ENCODE measurements around the gene CDC42EP1.
"Not testable (repeated sequence)": the region's sequence is repeated elsewhere in the genome, so short reads cannot be mapped to it uniquely, and the experiment has no call there.

Gene CDC42EP1

DNA sequence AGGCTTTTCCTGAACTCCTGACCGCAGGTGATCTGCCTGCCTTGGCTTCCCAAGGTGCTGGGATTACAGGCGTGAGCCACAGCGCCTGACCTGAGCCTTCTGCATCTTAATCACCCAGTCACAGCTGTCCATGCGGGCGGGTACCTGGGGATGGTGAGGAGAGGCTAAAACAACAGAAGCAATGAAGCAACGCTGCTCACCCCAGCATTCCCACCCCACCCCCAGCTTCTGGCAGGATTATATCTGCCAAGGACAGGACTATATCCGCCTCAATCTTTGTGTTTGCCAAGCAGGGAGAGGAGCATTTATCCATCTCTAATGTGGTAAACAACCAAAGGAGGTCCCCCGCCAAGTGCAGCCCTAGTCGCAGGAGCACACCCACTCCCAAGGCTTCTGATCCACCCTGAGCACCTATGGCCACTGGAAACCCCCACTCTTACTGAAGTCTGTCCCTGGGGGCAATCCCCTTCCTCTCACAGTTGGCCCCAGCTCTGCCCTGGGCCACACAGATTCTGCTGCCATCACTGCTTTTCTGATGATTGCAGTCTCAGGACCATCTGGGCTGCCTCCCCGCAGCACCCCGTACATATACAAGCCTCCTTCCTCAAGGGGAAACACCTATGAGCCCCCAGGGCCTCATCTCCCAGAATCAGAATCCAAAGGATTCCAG, 28.4 kb downstream of the CDC42EP1 start:
- DNase-seq (ENCODE audit: low read depth), result no peak

DNA sequence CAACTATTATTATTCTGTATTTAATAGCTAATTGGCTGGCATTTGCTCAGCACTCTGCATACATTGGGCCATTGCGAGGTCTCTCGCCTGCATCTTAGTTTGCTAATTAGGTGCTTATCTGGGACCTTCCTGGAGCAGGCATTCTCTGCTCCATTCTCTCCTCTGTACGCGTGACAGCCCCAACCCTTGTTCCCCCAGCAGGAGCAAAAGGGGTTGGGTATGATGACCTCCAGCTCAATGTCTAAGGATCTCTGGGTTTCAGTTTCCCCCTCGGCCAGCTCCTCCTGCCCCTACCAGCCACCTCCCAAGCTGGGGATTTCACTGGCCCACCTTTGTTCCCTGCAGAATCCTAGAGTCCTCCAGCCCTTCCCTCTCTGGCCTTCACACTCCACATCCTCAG, 29.4 kb downstream of the CDC42EP1 start:
- no peak for DNase-seq (ENCODE audit: low read depth)

DNA sequence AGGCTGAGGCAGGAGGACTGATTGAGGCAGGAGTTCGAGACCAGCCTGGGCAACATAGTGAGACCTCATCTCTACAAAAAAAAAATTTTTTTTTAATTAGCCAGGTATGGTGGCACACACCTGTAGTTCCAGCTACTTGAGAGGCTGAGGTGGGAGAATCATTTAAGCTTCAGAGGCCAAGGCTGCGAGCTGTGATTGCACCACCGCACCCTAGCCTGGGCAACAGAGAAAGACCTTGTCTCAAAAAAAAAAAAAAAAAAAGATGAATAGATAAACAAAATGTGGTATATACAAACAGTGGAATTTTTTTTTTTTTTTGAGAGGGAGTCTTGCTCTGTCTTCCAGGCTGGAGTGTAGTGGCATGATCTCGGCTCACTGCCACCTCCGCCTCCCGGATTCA, 30.8 kb downstream of the CDC42EP1 start:
- not testable (repeated sequence) for DNase-seq (ENCODE audit: low read depth)

DNA sequence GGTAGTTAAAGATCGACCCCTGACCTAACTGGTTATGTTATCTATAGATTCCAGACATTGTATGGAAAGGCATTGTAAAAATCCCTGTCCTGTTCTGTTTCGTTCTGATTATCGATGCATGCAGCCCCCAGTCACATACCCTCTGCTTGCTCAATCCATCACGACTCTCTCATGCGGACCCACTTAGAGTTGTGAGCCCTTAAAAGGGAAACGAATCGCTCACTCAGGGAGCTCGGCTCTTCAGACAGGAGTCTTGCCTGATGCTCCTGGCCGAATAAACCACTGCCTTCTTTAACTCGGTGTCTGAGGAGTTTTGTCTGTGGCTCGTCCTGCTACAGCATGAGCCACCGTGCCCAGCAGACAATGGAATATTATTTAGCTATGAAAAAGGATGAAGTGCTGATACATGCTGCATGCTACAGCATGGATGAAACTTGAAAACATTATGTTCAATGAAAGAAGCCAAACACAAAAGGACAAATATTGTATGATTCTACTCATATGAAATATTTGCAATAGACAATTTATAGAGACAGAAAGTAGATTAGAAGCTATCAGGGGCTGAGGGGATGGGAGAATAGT, 31.6 kb downstream of the CDC42EP1 start:
- no peak for DNase-seq (ENCODE audit: low read depth)

DNA sequence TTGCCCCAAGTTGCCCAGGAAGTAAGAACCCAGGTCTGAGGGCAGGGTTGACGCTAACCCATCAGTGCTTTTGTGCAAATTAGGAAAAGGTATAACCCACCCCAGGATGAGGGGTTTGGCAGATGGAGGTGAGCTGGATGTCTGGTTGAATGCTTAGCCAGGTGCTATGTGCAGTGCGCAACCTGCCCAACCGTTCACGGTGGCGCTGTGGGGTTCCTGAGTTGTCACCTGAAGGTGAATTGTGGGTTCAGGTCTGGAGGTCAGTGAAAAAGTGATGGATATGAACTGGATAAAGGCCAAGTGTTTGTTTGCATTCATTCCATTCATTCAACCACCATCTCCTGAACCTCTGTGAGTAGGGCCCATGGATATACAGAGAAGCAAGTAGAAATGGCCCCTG, 34.0 kb downstream of the CDC42EP1 start:
- DNase-seq (ENCODE audit: low read depth), result no peak

DNA sequence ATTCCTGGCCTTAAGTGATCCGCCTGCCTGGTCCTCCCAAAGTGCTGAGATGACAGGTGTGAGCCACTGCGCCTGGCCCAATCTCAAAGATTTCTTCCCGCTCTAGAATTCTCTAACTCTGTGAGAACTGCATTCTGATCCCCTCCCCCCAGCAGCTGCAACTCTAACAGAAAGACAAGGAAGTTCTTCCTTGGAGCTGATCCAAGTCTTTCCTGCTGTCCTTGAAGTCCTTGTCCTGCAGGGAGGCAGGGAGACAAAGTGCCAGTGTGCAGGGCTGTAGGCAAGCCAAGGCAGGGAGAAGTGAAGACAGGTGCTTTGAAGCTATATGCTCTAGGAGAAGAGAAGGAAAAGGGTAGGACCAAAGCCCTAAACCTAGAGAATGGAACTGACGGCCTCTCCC, 38.9 kb downstream of the CDC42EP1 start:
- DNase-seq (ENCODE audit: low read depth), result no peak

DNA sequence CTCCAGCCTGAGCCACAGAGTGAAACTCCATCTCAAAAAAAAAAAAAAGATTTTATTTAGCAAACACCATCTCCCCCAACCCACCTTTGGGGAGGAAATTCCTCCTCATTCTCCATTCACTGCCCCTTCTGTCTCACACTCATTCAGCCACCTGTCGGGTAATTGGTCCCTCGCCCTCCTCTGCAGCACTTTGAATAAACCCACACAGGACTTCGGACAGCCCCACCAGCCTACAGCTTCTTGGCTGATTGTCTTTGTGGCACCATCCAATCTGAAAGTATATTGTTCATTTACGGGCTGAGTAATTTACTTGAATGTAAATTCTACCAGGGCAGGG, 40.9 kb downstream of the CDC42EP1 start:
- DNase-seq (ENCODE audit: low read depth), result no peak

DNA sequence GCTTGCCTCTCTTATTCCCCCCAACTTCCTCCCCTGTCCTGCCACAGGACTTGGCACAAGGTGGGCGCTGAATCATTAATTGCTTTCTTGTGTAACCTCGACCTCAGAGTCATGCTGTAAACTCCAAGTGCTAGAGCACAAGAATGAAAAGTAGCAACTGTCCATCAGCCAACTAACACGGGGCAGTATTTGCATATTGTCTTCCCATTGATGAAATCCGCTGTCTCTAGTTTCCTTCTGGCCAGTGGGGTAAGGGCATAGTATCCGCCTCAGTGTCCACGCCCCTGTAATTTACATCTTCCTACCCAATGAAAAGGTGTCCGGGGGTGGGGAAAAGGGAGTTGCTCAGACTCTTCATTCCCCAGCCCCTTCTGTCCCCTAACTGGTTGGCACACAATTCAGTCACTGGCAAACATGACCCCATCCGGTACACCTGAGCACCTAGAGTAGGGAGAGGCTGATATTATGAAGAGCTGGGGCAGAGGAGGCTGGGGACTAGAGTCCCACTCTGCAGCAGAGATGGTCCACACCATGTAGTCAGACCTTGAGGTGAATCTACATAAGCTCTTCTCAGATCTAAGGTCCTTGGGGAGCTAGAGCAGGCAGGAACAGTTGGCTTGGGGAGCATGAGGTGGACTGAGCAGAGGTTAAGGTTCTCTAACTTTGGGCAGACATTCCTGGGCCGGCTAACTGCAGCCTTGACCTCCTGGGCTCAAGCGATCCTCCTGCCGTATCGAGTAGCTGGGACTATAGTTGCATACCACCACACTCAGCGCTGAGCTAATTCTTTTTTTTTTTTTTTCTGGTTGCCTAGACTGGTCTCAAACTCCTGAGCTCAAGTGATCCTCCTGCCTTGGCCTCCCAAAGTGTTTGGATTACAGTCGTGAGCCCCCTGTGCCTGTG, 41.5 kb downstream of the CDC42EP1 start:
- no peak for DNase-seq (ENCODE audit: low read depth)

DNA sequence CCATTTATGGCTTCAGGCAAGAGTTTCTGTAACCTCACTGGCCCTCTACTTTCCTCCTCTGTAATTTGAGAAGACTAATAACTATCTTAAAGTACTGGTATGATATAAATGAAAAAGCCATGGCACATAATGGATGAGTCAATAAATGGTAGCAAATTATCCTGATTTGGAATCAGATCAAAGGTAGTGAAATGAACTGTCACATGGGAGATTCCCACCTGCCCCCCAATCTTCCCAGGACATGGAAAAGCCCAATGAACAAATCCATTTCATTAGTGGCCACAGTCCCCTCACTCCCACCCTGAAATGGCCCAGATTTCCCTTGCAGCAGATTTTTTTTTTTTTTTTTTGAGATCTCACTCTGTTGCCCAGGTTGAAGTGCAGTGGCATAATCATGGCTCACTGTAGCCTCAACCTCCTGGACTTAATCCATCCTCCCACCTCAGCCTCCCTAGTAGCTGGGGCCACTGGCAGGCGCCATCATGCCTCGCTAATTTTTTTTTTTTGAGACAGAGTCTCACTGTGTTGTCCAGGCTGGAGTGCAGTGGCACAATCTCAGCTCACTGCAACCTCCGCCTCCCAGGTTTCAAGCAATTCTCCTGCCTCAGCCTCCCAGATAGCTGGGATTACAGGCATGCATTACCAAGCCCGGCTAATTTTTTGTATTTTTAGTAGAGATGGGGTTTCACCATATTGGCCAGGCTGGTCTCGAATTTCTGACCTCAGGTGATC, 42.4 kb downstream of the CDC42EP1 start:
- not testable (repeated sequence) for DNase-seq (ENCODE audit: low read depth)

DNA sequence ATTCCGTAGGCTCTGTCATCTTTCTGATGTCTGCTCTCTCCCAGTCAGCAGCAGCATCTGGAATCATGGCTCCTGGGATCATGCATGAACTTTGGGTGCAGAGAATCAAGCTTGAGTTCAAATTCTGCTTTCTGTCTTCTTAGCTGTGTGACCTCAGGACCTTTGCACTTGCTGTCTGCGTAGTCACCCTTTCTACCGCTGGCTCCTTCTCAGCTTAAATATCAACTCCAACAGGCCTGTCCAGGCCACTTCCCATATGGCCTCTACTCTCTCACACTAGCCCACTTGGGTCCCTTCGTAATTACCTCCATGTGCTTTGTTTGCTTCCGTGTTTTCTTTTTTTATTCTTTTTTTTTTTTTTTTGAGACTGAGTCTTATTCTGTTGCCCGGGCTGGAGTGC, 43.8 kb downstream of the CDC42EP1 start:
- DNase-seq (ENCODE audit: low read depth), result no peak

DNA sequence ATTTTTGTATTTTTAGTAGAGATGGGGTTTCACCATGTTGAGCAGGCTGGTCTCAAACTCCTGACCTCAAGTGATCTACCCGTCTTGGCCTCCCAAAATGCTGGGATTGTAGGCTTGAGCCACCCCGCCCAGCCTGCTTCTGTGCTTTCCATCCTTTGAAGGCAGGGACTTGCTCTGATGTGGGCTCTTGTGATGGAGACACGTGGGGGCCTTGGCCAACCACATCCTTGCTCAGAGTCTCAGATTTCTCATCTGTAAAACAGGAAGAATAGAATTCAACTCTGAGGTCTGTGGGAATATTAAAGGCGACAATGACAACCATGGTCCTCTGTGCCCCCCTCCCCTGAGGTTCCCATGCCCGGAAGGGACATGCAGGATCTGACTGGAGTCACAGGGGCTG, 44.6 kb downstream of the CDC42EP1 start:
- no peak for DNase-seq (ENCODE audit: low read depth)

DNA sequence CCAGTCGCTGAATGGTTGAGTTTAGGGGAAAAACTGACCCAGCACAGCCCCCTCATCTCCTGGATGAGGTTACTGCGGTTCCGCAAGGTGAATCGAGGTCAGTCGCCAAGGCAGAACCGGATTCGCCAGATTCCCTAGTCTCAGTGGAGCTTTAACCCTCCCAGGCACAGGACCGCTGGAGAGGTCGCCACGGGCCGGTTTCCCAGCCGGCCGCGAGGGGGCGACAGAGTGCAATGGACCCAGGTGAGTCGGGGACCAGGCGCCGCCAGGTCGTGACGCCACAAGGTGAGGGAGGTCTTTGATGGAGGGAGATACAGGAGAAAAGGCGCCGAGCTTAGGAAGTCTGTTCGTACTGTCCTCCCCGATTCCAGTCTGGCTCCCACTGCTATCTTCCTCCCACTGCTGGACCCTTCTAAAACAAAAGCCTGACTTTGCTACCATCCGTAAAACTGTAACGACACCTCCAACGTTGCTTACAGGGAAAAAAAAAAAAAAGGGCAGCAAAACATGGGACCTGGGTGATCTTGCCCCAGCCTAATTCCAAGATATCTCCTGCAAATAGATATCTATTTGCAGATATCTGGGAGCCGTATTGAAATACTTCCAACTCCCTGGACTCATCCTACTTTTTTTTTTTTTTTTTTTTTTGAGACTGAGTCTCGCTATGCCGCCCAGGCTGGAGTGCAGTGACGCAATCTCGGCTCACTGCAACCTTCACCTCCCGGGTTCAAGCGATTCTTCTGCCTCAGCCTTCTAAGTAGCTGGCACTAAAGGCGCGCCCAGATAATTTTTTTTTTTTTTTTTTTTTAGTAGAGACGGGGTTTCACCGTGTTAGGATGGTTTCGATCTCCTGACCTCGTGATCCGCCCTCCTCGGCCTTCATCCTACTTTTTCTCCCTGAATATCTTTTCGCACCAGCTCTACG, 47.0 kb downstream of the CDC42EP1 start:
- DNase-seq (ENCODE audit: low read depth), result peak; percentile 85

DNA sequence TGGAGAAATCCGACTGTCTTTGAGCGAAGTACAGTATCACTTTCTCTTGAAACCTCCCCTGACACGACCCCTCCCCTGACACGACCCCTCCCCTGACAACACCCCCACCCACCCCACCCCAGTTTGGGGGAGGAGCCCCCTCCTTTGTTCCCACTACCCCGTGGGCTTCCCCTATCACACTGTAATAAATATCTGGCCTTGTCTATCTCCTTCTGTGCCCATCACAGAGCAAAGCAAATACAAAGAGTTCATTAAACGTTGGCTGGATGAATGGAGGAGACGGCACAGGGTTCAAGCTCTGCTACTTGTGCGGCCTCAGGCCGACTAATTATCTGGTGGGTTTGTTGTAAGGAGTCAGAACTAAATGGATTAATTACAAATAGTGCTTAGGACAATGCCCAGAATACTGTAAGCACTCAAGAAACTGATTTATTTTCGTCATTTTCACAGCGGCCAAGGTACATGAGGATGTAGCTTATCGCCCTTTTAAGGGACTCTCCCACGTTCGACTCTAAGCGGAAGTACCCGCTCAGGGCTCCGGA, 47.7 kb downstream of the CDC42EP1 start:
- no peak for DNase-seq (ENCODE audit: low read depth)

DNA sequence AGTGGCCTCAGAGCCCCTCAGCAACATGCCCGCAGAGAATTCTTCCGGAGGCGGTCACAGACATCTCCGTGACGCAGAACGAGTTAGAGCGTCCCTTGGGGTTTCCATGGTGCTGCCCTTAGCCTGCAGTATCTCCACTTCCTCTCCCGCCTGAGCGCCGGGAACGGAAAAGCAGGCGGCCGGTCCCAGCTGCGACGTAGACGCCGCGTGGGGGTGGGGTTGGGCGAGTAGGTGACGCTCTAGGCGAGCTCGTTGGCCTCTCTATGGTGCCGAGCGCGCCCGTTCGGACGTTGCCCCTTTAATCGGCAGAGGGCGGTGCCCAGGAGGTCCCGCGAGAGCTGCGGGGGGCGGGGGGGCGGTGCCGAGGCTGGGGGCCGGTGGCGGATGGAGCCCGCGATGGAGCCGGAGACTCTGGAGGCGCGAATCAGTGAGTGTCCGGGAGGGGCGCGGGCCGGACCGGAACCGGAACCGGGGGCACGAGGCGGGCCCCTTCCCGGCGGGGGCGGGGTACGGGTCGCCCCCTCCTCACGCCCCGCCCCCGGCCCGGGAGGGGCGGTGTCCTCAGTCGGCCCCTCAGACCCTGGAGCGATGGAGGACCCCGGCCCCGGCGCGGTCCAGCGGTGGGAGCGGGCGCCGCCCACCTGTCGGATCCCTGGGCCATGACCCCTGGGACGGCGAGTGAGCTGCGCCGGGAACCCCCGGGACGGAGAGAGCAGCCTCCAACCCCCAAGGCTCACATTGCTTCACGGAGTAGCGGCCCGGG, 48.4 kb downstream of the CDC42EP1 start, which contains the start of gene GGA1:
Gene GGA1, plus strand, starts transcription at position 358 of the 763 bp plus-strand sequence. Its CDS starts 27 bp downstream, at position 385.
- peak; percentile 84 for DNase-seq (ENCODE audit: low read depth)

DNA sequence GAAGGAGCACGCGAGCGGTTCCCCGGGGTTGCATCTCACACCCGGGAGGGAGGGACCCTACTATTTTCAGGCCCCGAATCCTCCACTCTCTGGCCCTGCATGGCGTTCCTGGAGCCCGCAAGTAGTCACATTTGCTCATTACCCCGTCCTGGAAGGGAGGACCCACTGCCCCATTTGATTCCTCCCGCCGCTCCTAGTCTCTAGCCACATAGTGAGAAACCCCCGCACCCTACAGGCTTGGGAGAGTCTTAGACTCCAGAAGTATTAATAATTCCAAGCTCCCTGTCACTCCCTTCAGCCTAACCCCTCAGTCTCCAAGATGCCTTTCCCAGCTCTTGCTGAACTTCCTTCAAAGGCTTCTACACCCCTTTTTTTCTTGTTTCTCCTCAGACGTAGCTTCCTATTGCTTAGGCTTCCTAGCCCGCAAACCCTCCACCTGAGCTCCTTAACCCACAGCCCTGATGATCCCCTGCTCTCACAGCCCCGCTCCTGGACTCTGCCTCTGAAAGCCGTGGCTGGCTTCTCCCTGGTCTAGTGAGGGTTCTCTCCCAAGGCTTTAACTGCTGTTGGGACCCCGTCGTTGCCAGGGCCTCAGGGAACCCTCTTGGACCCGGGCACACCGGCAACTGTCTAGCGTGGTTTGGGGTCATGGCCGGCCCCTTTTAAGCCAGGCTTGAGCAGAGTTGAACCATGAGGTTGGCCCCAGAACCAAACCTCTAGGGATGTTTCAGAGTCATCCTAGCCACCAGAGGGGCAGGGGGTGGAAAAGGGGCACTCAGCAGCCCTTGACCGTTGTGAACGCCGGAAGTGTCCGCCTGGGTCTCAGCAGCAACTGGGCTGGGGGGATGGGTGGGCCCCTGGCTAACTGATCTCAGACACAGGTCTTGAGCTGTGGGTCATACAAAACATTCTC, 49.2 kb downstream of the CDC42EP1 start:
- DNase-seq (ENCODE audit: low read depth), result no peak

DNA sequence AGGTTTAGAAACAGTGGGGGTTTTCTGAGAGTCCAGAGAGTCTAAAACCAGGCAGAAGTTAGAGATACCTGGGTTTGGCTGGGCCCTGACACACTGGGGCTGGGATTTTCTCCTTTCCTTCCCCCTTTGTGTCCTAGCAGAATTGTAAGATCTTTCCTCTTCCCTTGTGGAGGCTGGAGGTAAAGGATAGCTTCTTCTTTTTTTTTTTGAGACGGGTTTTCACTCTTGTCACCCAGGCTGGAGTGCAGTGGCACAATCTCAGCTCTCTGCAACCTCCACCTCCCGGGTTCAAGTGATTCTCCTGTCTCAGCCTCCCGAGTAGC, 49.8 kb downstream of the CDC42EP1 start:
- not testable (repeated sequence) for DNase-seq (ENCODE audit: low read depth)

DNA sequence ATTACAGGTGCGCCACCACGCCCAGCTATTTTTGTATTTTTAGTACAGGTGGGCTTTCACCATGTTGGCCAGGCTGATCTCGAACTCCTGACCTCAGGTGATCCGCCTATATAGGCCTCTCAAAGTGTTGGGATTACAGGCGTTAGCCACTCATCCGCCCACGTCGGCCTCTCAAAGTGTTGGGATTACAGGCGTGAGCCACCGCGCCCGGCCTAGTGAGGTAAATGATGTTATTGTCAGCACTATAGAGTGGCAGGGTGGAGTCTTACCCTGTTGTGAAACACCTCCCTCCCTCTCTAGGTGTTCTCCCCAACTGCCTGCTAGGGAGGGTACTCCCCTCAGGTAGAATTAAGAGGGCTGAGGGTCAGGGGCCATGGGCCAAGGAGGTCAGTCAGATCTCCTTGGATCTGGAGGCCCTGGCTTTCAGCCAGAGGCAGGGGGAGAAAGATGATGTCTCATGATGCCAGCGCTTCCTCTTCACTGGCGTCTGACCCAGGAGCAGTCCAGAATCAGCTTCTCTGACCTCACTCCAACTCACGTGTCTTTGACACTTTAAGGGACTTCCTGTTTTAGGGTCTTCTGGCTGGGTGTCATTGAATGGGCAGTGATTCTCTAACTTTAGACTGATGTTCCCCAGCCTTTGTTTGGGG, 50.3 kb downstream of the CDC42EP1 start:
- no peak for DNase-seq (ENCODE audit: low read depth)

DNA sequence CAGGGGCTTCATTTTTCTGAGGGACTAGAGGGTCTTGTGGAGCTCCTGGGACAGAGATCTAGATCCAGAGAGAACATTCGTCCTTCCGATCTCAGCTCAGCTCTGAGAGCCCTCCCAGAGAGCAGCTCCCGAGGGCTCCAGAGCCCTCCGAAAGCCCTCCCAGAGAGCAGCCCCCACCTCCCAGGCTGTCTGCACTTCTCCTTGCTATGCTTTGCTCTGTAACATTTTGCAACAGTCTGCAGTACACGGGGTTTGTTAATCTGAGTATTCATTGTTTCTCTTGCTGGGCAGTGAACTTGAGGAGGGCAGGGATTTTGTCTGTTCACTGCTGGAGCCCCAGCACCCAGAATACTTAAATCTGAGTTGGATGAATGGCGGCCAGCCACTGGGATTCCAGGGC, 50.9 kb downstream of the CDC42EP1 start:
- DNase-seq (ENCODE audit: low read depth), result no peak

All from stimulated activated CD8-positive, alpha-beta memory T cell treated with anti-CD3 and anti-CD28 coated beads, Interleukin-7, amount 100 ng/mL, for 24 hours (primary cell).